K562 (cell line): ENCODE measurements around the gene TUBB2A. TPM values are rescaled to one million over a fixed set of nuclear protein-coding genes. Genes with fewer than 3 reads are reported as not detected.

Experiments used
- ATAC-seq: fragments of 200-7000 bp; cut with Tn5 transposase; 3 replicates; pipeline ENCODE4 v1.9.1; 2020; ENCODE audit warnings: moderate library complexity
- BruUV-seq: library from RNA; stranded (reverse); fragments of 400-500 nt; replicated peaks from 2 replicates; lab custom pipeline; 2021; lab: Mats Ljungman, UMichigan
- CTCF ChIA-PET: fragments of 300-600 bp; formaldehyde crosslinking; extraction: SDS; loops from one replicate; lab custom pipeline; 2021; ENCODE audit warnings: low intra/inter-chr PET ratio; lab: Yijun Ruan, JAX
- POLR2A ChIA-PET: fragments of 300-600, 350-650 bp; sonication (Branson Sonifier 250); formaldehyde crosslinking; extraction: SDS; loops from one replicate; lab custom pipeline; 2021; ENCODE audit warnings: antibody characterized with exemption, inconsistent platforms; lab: Yijun Ruan, JAX
- DNase-seq, 4 experiments: peaks; one replicate each; pipeline versions ENCODE4 v3.0.0 to v3.0.0-alpha.2; 2011 to 2018; ENCODE audit warnings: low spot score in 3 of 4, mixed read lengths in 3 of 4; ENCODE audit errors: extremely low read depth in 1 of 4
- FAIRE-seq: peaks from 2 replicates; lab custom pipeline; 2011; peaks lifted over from hg19 to GRCh38; lab: Jason Lieb, UNC
- H2AFZ ChIP-seq: 2 replicates; pipeline ENCODE4 v1.6.0; 2011; ENCODE audit warnings: low read depth, low read length, control low read depth, inconsistent platforms
- H3K27ac ChIP-seq: fragments of 200-600 bp; 3 replicates; pipeline ENCODE4 v1.8.0; 2011; ENCODE audit warnings: low read depth, mild to moderate bottlenecking, control low read depth, inconsistent platforms, low read length, moderate library complexity, mixed read lengths; ENCODE audit errors: extremely low read depth
- H3K27me3 ChIP-seq, 2 experiments: fragments of 300-600 bp in 1 of 2; 2 replicates in 1 of 2; 3 replicates in 1 of 2; pipeline versions ENCODE4 v1.6.0 to v1.8.0; 2011; ENCODE audit warnings: inconsistent platforms in 2 of 2, low read length in 2 of 2, mild to moderate bottlenecking in 1 of 2, mixed read lengths in 1 of 2, moderate library complexity in 1 of 2; ENCODE audit not compliant: control insufficient read depth in 2 of 2, insufficient read depth in 2 of 2
- H3K36me3 ChIP-seq: fragments of 300-600 bp; 3 replicates; pipeline ENCODE4 v1.8.0; 2011; ENCODE audit warnings: mild to moderate bottlenecking, low read length, inconsistent platforms; ENCODE audit not compliant: control insufficient read depth, insufficient read depth
- H3K4me1 ChIP-seq, 2 experiments: fragments of 200-600 bp in 1 of 2; replicated peaks in 1 of 2; 2 replicates in 1 of 2; 3 replicates in 1 of 2; pipeline versions ENCODE4 v1.5.1 to v1.8.0; 2011; ENCODE audit warnings: inconsistent platforms in 2 of 2, low read length in 2 of 2, mild to moderate bottlenecking in 1 of 2, mixed read lengths in 1 of 2, moderate library complexity in 1 of 2; ENCODE audit not compliant: control insufficient read depth in 2 of 2, insufficient read depth in 2 of 2
- H3K4me2 ChIP-seq: 2 replicates; pipeline ENCODE4 v1.6.1; 2011; ENCODE audit warnings: low read length, control low read depth, inconsistent platforms, mixed read lengths; ENCODE audit not compliant: insufficient read depth
- H3K4me3 ChIP-seq: fragments of 200-600 bp; sonication (generic), shearing (Covaris generic); 2 replicates; pipeline ENCODE4 v1.5.1; 2016; ENCODE audit warnings: control low read depth, inconsistent platforms
- H3K79me2 ChIP-seq: fragments of 200-600 bp; 3 replicates; pipeline ENCODE4 v1.8.0; 2011; ENCODE audit warnings: low read length, inconsistent platforms; ENCODE audit not compliant: control insufficient read depth, insufficient read depth
- H3K9ac ChIP-seq, 2 experiments: 2 replicates each; pipeline versions ENCODE4 v1.6.0 to v1.6.1; 2011; ENCODE audit warnings: low read depth in 2 of 2, low read length in 2 of 2, control low read depth in 1 of 2, inconsistent platforms in 1 of 2, mild to moderate bottlenecking in 1 of 2, mixed read lengths in 1 of 2; ENCODE audit not compliant: insufficient read depth in 1 of 2
- H3K9me1 ChIP-seq: one replicate; pipeline ENCODE4 v1.6.0; 2011; ENCODE audit warnings: inconsistent platforms, mild to moderate bottlenecking, low read length, moderate library complexity; ENCODE audit not compliant: control insufficient read depth, insufficient read depth
- H3K9me3 ChIP-seq: replicated peaks from 2 replicates; pipeline ENCODE4 v1.5.1; 2011; ENCODE audit warnings: low read depth, low read length, inconsistent platforms; ENCODE audit not compliant: control insufficient read depth, insufficient read depth
- H4K20me1 ChIP-seq: replicated peaks from 2 replicates; pipeline ENCODE4 v1.6.1; 2011; ENCODE audit warnings: low read length, inconsistent platforms, mixed read lengths; ENCODE audit not compliant: control insufficient read depth, insufficient read depth
- ATF7 ChIP-seq: fragments of 450-650 bp; IDR thresholded peaks from 2 replicates; pipeline ENCODE4 v1.7.1; 2014; ENCODE audit warnings: mild to moderate bottlenecking, moderate library complexity
- THRB ChIP-seq: fragments of 450-650 bp; formaldehyde crosslinking; conservative IDR thresholded peaks from 2 replicates; pipeline ENCODE4 v1.4.0; 2022; ENCODE audit warnings: mild to moderate bottlenecking, missing genetic modification characterization
- WGBS: fragments of 100-300 bp; shearing (Covaris generic); methylation state at CpG from one replicate; pipeline ENCODE4 v1.1.6; 2016; ENCODE audit warnings: low coverage, mixed read lengths; ENCODE audit not compliant: insufficient coverage; ENCODE audit errors: missing lambda C conversion rate; 5-methylcytosine and 5-hydroxymethylcytosine counted together
- in situ Hi-C: fragments of 300-500 bp; cut with MboI; formaldehyde crosslinking; loops from 4 replicates; pipeline ENCODE4 v1.15.0; 2018; ENCODE audit warnings: inconsistent platforms, mixed read lengths
- intact Hi-C: fragments of 100-400 bp; cut with micrococcal nuclease; formaldehyde crosslinking; loops from 2 replicates; pipeline ENCODE4 v1.14.2; 2022
- polyA plus RNA-seq, 8 experiments: library from polyadenylated mRNA; depleted of rRNA in 4 of 8; stranded (reverse) in 5 of 8; unstranded in 3 of 8; fragments of >200 nt; fragmentation: Nextera tagmentation in 2 of 8; fragmentation: Illumina TruSeq in 1 of 8; extraction: Ambion mirVana in 2 of 8; extraction: Trizol in 1 of 8; gene quantifications; 2 replicates each; pipeline versions ENCODE4 v1.2.1 to v1.2.3, GENCODE V29; 2011 to 2014; ENCODE audit warnings: inconsistent platforms in 1 of 8, missing spikeins in 1 of 8
- total RNA-seq, 7 experiments: library from RNA; depleted of rRNA in 6 of 7; stranded (reverse); fragments of >200 nt in 6 of 7; fragmentation: Illumina TruSeq in 2 of 7; extraction: Trizol in 2 of 7; gene quantifications; 2 replicates each; pipeline versions ENCODE4 v1.2.1 to v1.2.3, GENCODE V29; 2011 to 2021; ENCODE audit warnings: low replicate concordance in 1 of 7
- TF ChIP-seq, protein P1 (sequence below), 2 experiments: fragments of 450-650 bp in 1 of 2; sonication (generic) in 1 of 2; formaldehyde crosslinking in 1 of 2; IDR thresholded peaks in 1 of 2; conservative IDR thresholded peaks in 1 of 2; 2 replicates each; pipeline versions ENCODE4 v1.6.1 to v1.8.1; 2016 to 2023; ENCODE audit warnings: mild to moderate bottlenecking in 2 of 2, moderate library complexity in 2 of 2, inconsistent platforms in 1 of 2, missing genetic modification reagents in 1 of 2
- TF ChIP-seq, protein P2 (sequence below): sonication (generic); formaldehyde crosslinking; IDR thresholded peaks from 2 replicates; pipeline ENCODE4 v1.8.0; 2022; ENCODE audit warnings: missing genetic modification reagents, mild to moderate bottlenecking, moderate library complexity, borderline replicate concordance

TUBB2A gene
- total and polyA plus RNA-seq, 9 of the 15 experiments (the other 6 are each of a cell fraction or from before 2014, with no cell fraction given), result 3.6 to 92.1 (median 45.6) TPM

DNA sequence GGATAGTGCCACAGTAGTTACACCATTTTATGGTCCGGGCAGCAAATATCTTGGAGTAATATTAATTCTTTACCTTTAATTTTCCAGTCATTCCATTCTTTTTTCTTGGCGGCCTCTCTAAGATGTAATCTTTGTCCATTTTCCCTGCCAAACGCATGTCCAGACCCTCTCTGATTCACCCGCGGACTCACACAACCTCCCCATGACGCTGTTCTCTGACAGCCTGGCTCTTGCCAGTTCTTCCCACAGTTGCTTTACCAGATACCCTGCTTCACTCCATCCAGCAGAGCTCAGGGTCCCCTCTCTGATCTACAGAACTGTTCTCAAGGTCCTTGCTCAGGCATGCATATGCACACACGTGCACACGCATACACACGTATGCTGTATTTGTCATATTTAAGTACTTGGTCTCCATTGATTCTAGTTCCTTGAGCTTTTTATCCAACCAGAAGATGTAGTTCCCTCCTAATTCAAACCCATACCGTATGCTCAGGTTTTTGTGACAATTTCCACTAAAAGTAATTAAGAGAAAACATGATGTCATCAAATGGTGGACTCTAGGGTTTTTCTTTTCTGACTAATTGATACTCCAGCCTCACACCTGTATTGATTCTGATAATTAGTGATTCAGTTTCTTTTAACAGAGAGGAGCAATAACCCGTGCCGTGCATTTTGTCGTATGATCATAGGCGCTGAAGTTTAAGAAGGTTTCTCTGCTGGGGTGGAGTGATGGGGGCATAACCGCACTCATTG is 28.8 kb downstream of the TUBB2A start:
- in situ Hi-C loops, result loop anchor here (5.0 to 10.0 kb wide), 3 partner anchors 119 to 604 kb away; partner anchors contain the start of gene NQO2
- intact Hi-C loops, result loop anchor here (5.0 kb wide), 1 partner anchor 604 kb away; no protein-coding TSS in a partner anchor
- Histone ChIP-seq H3K27ac (no peak overlapping the region), H3K9ac (no peak overlapping the region), H3K9me3 (no peaks in the 10 kb centered on the region), H3K4me3 (no peak overlapping the region), H3K36me3 (no peaks in the 10 kb centered on the region), H4K20me1 (no peaks in the 10 kb centered on the region), H3K4me2 (no peak overlapping the region), H3K4me1 (peaks cover 8 to 14% of the 10 kb centered on the region in 2 experiments; a peak in 4 of 5 replicates), H2AFZ (no peak overlapping the region), H3K79me2 (no peaks in the 10 kb centered on the region), H3K9me1 (no peaks in the 10 kb centered on the region), H3K27me3 (no peaks in the 10 kb centered on the region)
- ChIA-PET CTCF (interaction anchor here (2.8 kb wide), 1 partner anchor 123 kb away, joined by 22 read pairs; no protein-coding TSS in a partner anchor), POLR2A (interaction anchor here (0.5 to 2.0 kb wide), 4 partner anchors 15 to 130 kb away, joined by 3 to 5 read pairs (median 4); partner anchors contain the start of gene PSMG4)
- TF ChIP-seq, protein P1, sequence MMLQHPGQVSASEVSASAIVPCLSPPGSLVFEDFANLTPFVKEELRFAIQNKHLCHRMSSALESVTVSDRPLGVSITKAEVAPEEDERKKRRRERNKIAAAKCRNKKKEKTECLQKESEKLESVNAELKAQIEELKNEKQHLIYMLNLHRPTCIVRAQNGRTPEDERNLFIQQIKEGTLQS (IDR thresholded peaks at IDR 0.05), result peak; percentile 58; the same call in 1 of the 2 replicates
- TF ChIP-seq, protein P1 (CRISPR knock-in tag; conservative IDR thresholded peaks at IDR 0.05), result no peak
- TF ChIP-seq, protein P2, sequence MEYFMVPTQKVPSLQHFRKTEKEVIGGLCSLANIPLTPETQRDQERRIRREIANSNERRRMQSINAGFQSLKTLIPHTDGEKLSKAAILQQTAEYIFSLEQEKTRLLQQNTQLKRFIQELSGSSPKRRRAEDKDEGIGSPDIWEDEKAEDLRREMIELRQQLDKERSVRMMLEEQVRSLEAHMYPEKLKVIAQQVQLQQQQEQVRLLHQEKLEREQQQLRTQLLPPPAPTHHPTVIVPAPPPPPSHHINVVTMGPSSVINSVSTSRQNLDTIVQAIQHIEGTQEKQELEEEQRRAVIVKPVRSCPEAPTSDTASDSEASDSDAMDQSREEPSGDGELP, result no peak
- no peak for TF ChIP-seq THRB (CRISPR knock-in tag)
- 0 out of 2 replicates have a peak, but pooled peaks have one; percentile 31 for TF ChIP-seq ATF7
- no peak for ATAC-seq
- FAIRE-seq, result peak; percentile 46
- 76% methylated on average over 15 of the region's 15 CpGs for WGBS
- no TSS peak for BruUV-seq
- no peak for DNase-seq
